NCI-H1092 treated with DMSO at 0.1 percent for 48 hours (cell line): ENCODE data around the gene PLRG1.

ENCODE experiments used
- DNase-seq: peaks from one replicate; lab custom pipeline; 2025; lab: John Stamatoyannopoulos, UW

Gene PLRG1

DNA sequence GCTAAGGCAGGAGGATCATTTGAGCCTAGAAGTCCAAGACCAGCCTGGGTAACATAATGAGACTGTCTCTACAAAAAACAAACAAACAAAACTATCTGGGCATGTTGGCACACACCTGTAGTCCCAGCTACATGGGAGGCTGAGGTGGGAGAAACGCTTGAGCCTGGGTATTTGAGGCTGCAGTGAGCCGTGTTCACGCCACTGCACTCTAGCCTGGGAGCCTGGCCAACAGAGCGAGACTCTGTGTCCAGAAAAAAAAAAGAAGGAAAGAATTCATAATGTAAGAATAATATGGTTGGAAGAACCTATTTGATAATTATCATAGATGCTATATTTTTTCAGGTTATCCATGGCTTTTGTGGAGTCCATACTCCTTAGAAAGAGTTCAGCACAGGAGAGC, 32.6 kb downstream of the PLRG1 start:
- no peak for DNase-seq

GRCh38 chr4:154516318-154517029, 33.7 kb downstream of the PLRG1 start:
- no peak for DNase-seq

DNA sequence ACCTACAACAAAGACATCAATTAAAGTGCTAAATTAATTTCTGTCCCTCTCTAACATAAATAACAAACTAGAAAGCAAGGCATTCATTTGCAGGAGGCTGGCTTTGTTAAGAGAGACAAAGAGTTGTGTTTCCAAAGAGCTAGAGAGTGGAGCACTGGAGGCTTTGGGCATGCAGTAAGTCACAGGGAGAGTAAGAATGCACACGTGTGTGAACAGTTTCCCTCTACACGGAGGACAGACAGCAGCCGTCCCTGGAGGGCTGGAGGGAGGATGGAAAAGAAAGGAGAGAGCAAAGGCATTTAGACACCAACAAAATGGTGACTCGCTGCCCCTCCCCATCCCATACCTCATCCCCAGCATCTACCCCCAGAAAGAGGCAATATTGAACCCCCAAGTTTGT, 38.2 kb downstream of the PLRG1 start:
- DNase-seq: no peak

DNA sequence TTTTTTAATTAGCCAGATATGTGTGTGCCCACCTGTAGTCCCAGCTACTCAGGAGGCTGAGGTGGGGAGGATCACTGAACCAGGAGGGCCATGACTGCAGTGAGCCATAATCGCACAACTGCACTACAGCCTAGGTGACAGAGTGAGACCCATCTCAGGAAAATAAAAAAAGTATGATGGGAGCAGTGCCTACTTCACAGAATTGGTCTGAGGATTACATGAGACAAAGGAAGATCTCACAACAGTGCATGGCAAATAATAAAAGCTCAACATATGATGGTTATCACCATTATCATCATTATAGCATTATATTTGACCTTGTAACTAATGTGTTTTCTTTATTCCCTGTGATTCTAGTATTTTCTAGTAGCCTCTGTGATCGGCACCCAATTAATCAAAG, 38.7 kb downstream of the PLRG1 start:
- DNase-seq: no peak

- no peak for DNase-seq
These were observed 43.0 kb downstream of the PLRG1 start for GRCh38 chr4:154507156-154507555.

- DNase-seq: peak; percentile 29
These were observed 43.9 kb downstream of the PLRG1 start for GRCh38 chr4:154506253-154506652.

GRCh38 chr4:154503598-154503997, 46.6 kb downstream of the PLRG1 start:
- no peak for DNase-seq

DNA sequence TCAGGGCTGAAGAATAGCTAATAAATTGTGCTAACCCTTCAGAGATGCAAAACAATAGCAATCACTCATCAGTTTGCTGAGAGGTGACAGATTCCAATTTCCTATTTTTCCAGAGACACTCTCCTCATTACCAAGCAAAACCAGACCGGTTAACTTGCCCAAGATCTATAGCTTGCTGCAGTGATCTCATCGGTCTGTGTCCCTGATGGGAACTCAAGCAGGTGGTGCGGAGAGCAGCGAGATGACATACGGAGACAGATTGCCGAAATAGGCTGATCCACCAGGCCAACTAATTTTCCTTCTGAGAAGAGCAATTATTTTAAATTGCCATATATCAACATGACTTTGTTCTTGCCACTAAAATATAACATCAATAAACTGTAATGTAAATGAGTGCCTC, 48.1 kb downstream of the PLRG1 start:
- DNase-seq: no peak

DNA sequence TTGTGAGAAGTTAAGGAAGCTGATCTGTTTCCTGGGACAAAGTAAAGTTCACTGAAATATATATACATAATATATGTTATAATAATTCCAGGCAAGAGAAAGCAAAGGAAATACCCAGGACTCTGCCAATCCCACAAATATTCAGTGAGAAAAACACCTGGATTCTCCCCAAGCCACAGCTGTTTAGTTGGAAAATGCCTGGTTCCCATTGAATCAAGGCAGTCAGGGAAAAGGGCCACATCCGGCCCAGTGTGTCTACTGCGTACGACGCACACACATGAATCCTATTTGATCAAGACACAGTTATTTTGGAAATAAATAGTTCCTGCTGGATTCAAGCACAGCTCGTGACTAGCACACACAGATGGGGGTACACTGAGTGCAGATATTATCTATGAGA, 52.3 kb downstream of the PLRG1 start:
- no peak for DNase-seq

DNA sequence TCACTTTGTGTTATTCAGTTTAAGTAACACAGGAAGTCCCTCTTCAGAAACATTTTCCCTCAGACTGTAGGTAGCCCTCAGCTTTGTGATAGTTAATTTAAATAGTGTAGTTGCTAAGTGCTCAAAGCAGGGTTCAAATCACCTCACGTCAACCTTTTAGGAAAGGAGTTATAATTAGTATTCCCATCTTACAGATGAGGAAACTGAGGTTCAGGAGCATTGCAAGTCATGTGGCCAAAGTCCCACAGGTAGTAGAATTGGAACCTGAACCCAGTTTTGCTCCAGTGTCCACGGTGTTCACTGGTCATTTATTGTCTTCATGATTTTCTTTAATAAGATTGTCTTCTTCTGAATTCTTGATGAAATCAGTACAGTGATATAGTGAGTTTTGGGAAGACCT, 54.3 kb downstream of the PLRG1 start:
- DNase-seq: no peak

- DNase-seq: no peak
These were observed 57.9 kb downstream of the PLRG1 start for GRCh38 chr4:154492288-154492687.

DNA sequence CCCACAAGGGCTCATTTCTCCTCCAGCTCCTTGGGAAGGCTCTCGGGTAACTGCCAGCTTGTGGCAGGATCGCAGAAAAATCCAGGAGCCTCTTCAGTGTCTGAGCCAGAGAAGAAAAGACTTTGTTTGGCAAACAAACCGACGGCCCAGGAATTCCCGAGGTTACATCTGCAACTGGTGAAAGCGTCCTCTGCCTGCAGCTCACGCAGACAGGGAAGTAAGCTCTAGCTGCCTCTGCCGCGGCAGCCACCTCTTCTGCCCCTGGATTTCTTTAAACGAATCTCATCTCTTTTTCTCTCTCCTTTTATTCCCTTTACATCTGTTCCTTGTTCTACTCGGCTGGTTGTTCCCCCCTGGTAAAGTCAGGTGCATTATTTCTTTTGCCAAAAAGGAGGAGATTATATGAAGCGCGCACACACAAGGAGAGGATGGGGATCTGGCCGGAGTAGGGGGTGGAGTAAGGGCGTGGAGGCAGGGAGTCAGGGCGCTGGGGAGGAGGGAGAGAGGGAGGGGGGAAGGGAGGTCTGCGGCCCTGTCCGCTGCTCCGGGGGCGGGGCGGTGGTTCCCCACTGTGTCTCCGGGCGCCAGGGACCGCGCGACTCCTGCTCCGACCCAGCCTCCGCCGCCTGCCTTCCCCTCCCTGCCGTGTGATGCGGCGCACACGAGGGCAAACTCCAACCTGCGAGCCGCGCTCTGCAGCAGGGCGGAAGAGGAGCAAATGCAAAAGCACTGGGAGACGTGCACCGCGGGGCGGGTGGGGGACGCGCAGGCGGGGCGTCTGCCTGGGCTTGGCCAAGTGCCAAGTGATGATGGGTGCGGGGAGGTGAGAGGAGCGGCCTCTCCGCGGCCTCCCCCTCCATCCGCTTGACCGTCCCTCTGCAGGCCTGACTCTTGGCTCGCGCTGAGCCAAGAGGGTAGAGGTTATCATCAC, 58.6 kb downstream of the PLRG1 start, which contains the start of gene DCHS2:
DCHS2 (minus strand) TSS at position 459 of the 931 bp plus-strand sequence; CDS start at position 15, 444 bp downstream.
- no peak for DNase-seq

DNA sequence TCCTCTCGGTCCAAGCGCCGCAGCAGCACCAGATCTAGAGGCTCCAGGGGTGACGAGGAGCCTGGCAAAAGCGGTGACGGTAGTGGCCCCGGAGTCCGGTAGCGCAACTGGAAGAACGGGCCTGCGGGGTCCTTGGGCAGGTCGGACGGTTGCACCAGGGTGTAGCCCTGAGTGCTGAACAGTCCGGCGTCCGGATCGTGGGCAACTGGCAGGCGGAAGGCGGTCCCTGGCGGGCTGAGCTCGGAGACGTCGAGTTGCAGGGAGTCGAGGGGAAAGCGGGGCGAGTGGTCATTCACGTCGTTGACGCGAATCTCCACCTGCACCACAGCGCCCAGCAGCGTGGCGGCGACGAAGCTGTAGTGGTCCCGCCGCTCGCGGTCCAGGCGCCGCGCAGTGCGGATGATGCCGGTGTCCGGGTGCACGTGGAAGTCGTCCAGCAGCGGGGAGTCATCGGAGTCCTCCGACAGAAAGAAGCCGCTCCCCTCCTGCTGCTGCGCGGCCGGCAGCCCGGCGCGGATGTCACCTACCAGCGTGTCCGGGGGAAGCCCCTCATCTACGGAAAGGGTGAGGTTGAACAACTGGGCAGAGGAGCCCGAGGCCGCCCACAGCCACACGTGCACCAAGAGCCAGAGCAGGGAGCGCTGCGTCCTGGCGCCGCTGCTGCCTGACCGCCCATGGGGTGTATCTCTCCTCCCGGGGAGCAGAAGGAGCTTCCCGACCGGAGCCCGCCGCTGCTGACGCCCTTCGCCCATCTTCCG, 59.4 kb downstream of the PLRG1 start:
- no peak for DNase-seq

- DNase-seq: no peak
These were observed 60.0 kb downstream of the PLRG1 start for GRCh38 chr4:154490234-154490582.

- no peak for DNase-seq
These were observed 60.5 kb downstream of the PLRG1 start for GRCh38 chr4:154489558-154490233.

DNA sequence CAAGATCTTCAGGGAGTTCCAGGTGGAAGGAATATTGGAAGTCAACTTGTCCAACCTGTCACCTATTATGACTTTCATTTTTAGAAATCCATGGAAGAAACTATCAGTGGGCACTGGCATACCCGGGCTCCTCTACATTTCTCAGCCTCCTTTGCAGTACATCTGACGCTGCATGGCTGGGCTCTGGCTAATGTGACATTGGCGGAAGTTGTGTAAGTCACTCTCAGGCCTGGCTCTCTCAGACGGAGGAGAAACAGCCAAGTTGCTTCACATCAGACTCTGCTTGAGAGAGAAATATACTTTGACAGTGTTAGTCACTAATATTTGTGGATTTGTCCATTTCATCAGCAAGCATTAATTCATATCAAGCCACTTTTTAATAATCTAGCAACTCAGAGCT, 63.1 kb downstream of the PLRG1 start:
- no peak for DNase-seq

- DNase-seq: no peak
These were observed 65.0 kb downstream of the PLRG1 start for GRCh38 chr4:154485127-154485773.
